Right forelimb (tissue), 1 donor: Measurements from ENCODE around the gene TUBB4B.

ENCODE experiments used
- DNase-seq: peaks from one replicate; pipeline ENCODE4 v3.0.0-alpha.2; 2018

Gene TUBB4B

GRCh38 chr9:137226338-137227053 is 14.6 kb upstream of the TUBB4B start:
- no peak for DNase-seq

- peak; percentile 86 for DNase-seq
Measured at GRCh38 chr9:137227054-137227852, 13.8 kb upstream of the TUBB4B start, which contains the start of gene RNF224. TSS of gene RNF224 (plus strand) at chr9:137227502. CDS start at chr9:137228336, 834 bp downstream.

- no peak for DNase-seq
Measured at GRCh38 chr9:137227853-137228505, 13.1 kb upstream of the TUBB4B start.

GRCh38 chr9:137228506-137228967 is 12.6 kb upstream of the TUBB4B start:
- DNase-seq = no peak

- no peak for DNase-seq
Measured at GRCh38 chr9:137228968-137229896, 11.9 kb upstream of the TUBB4B start.

- no peak for DNase-seq
Measured at GRCh38 chr9:137229903-137230704, 11.0 kb upstream of the TUBB4B start.

GRCh38 chr9:137230705-137231371 is 10.2 kb upstream of the TUBB4B start, which contains the start of gene SLC34A3:
TSS of gene SLC34A3 (plus strand) at chr9:137230901. CDS start at chr9:137231703, 802 bp downstream.
- no peak for DNase-seq

GRCh38 chr9:137231372-137232039 is 9.6 kb upstream of the TUBB4B start:
- no peak for DNase-seq

- DNase-seq = no peak
Measured at GRCh38 chr9:137232101-137232500, 9.0 kb upstream of the TUBB4B start.

GRCh38 chr9:137232510-137232909 is 8.6 kb upstream of the TUBB4B start:
- no peak for DNase-seq

- DNase-seq = no peak
Measured at GRCh38 chr9:137233143-137233980, 7.7 kb upstream of the TUBB4B start.

GRCh38 chr9:137234055-137234697 is 6.9 kb upstream of the TUBB4B start:
- DNase-seq = no peak

GRCh38 chr9:137234758-137235423 is 6.2 kb upstream of the TUBB4B start:
- DNase-seq = no peak

- DNase-seq = no peak
Measured at GRCh38 chr9:137235424-137236237, 5.5 kb upstream of the TUBB4B start.

GRCh38 chr9:137236238-137236935 is 4.7 kb upstream of the TUBB4B start:
- peak; percentile 88 for DNase-seq

GRCh38 chr9:137236936-137237421 is 4.1 kb upstream of the TUBB4B start:
- DNase-seq = no peak
